NCI-H69 (cell line): ENCODE measurements around the gene CDH24.

ENCODE experiments used
- DNase-seq: peaks from one replicate; lab custom pipeline; 2025; lab: John Stamatoyannopoulos, UW

Gene CDH24

DNA sequence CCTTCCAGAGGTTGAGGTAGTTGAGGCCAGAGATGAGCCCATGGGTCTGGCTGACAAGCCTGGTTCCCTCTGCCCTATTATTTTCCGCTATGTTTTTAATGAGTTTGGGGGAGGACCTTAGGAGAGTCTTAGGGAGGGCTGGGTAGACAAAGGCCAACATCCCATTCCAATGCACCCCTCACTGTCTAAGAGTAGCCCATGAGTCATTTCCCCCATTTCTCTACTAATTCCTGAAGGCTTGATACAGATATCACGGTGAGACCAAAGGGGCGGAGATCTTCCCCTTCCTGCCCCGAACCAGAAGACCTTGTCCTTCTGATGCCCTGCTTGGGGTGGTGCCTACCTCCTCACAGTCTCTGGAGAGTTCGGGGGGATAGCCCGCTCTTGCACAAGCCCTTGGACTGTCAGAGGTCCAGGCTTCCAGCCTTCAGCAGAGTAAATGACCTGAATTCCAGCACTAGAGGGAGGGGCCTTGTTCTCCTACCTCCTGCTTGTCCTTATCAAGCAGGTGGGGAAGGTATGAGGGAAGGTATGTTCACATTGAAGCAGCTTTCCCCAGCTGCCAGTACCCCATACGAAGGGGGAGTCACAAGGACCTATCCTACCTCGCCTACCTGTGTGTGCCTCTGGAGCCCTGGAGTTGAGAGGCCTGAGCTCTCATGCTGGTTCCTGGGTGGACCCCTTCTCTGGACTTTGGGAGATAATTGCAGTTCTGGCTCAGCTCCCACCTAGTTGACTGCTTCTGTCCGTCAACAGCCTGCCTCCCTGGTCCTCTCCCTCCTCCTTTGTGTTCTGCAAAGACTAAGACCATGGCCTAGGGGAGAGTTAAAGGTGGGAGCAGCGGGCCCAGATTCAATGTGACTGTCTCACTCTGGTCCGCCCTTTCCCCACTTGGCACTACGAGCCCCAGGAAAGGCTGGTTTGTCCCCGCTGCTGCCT lies 11.6 kb downstream of the CDH24 start:
- no peak for DNase-seq

DNA sequence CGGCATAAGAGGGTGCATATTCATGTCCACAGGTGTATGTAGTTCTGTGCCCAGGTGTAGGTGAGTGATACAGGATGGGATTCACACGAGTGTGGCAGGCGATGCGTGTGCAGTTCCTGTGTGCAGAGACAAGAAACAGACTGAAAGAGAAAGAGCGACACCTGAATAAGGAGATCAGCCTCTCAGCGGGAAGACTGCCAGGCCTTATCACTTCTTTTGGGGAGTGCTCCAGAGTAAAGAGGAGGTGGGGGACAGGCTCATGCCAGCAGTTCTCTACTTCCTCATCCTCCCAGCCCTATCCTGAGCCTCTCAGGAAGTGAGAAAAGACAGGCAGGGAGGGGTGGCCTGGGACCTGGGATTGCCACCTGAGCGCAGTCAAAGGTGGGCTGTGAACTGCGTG lies 12.5 kb downstream of the CDH24 start:
- DNase-seq: no peak

DNA sequence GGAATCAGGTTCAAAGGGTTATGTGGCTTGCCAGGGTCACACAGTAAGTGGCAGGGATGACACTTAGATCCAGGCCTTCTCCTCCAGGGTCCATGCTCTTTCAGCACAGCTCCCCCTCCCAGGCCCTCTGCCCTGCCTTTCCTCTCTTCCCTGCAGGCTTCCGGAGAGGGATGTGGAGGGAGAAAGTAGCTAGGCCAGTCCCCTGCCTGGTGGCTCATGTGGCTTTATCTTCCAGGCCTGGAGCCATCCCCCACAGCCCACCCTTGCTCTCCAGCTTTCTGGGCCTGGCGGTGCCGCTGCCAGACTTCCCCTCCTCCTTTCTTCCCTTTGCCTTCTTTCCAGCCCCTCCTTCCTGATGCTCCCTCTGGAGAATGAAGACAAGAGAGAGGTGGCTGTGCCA lies 13.6 kb downstream of the CDH24 start:
- DNase-seq: no peak

DNA sequence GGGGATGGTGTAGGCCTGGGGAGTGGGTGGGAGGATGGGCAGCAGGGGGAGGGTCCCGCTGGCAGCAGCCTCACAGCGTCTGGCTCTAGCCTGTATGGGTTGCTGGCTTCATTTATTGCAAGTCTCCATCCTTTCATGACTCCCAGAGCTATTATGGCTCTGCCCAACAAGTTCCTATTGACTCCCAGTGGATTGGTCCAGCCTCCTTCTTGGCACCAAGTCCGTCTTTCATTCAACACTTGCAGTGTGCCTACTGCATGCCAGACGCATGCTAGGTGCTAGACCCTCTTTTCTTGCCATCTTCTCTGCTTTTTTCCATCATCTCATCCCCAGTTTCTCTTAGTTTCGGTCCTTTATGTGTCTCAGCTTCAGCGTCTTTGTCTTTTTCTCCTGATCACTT lies 14.2 kb downstream of the CDH24 start:
- no peak for DNase-seq

DNA sequence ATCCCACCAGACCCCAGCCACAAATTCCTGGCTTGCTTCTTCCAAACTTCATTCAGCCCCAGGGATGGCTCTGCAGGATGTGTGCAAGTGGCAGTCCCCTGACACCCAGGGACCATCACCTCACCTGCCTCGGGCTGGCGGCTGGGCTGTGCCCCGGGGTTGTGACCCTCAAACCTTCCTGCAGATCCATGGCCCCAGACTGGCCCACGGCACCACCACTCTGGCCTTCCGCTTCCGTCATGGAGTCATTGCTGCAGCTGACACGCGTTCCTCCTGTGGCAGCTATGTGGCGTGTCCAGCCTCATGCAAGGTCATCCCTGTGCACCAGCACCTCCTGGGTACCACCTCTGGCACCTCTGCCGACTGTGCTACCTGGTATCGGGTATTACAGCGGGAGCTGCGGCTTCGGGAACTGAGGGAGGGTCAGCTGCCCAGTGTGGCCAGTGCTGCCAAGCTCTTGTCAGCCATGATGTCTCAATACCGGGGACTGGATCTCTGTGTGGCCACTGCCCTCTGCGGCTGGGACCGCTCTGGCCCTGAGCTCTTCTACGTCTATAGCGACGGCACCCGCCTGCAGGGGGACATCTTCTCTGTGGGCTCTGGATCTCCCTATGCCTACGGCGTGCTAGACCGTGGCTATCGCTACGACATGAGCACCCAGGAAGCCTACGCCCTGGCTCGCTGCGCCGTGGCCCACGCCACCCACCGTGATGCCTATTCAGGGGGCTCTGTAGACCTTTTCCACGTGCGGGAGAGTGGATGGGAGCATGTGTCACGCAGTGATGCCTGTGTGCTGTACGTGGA lies 15.0 kb downstream of the CDH24 start, which contains the start of gene PSMB11:
Gene PSMB11 (plus strand): TSS at position 51 of the 804 bp plus-strand sequence. CDS start 14 bp downstream, at position 65.
- DNase-seq: no peak

DNA sequence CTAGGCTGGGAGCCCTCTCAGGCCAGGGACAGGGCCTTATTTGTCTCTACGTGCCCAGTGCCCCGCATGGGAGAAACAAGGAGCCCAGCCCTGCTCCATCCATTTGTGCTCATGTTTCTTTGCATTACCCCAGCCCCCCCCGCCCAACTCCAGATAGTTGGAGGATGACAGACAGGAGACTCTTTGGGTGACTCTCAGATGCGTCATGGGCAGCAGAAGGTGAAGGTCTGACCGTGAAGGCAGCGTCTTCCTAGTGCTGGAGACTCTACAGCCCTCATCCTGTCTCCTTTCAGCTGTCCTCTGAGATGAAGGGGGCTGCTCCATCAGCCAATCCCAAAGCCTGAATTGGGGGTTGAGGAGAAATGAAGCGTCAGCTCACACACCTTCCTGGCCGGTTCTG lies 15.6 kb downstream of the CDH24 start:
- DNase-seq: no peak

DNA sequence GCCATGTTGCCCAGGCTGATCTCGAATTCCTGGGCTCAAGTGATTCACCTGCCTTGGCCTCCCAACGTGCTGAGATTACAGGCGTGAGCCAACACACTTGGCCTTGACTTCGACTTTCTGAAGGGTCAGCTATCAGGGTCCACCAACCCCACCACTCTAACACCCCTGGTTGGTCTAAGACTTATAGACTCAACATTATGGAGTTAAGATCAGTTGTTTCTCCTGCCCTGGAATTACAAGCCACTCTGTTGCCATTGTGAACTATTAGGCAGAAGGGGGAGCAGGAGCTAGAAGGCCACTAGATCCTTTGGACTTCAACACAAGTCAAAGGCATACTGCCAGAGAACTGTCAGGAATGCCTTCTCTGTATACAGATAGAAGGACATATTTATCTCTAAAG lies 17.2 kb downstream of the CDH24 start:
- DNase-seq: no peak

DNA sequence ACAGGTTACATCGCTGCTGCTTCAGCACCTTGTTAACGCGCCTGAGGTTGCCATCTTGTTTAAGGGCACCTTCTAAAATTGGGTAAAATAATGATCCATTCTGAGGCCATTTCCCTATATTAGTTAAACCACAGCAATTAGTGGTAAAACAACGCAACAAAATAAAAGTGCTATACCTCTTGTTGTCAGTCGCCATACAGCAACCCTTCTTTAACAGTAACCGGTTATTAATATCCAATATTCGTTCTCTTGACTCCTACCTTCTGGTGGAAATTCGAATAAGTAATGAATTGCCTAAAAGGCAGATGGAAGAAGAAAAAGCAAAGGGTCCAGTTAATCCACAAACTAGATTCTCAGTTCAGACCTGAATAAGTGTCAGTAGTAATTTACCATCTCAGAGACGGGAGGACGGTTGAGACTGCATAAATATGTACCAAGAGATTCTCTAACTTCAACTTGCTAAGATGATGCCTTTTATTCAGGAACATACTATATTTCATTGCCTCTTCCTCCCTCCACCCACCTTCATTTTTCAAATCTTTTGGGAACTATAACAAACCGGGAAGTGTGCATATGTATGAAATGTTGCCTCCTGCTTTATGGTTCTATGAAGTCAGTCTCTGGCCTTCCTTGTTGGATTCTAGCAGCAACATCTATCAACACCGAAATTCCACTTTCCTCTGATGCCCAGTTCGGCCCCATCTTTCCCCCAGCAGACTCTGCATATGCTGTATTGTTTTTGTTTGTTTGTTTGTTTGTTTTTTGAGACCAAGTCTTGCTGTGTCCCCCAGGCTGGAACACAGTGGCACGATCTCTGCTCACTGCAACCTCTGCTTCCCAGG lies 21.8 kb downstream of the CDH24 start:
- DNase-seq: no peak

DNA sequence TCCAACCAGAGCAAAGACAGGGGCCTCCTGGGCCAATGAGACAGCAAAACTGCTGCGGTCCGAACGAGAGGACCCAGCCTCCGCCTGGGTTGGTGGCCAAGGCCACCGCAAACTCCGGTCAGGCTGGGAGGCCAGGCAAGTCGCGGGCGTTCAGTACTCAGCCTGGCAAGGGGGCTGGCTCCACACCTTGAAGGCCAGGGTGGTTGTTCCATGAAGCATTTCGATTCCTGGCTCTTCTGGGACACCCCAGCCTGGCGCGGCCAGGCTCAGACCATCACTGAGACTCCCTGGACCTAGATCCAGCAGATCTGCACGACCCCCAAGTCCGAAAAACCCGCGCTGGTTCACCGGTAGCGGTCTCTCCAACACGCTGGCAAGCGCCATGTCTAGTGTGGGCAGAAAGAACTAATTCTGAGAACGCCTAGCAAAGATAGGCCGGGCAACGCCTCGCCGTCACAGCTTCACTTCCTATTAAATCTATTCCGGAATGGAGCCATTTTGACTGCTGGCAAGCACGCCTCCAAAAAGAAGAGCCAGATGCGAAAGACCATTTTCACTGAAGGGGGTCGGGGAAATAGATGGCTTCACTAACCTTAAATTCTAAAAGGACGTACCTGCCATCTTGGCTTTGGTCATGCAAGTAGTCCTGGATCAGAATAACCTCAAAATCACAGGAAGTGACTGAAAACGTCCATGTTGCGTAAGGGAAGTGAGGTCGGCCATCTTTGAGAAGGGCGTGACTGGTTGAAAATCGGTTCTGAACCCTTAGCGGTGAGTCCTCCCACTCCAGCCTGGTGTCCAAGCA lies 22.6 kb downstream of the CDH24 start, which contains the start of gene PSMB5:
Gene PSMB5 (minus strand): TSS at position 403 of the 805 bp plus-strand sequence. CDS start 19 bp downstream, at position 384.
- no peak for DNase-seq

DNA sequence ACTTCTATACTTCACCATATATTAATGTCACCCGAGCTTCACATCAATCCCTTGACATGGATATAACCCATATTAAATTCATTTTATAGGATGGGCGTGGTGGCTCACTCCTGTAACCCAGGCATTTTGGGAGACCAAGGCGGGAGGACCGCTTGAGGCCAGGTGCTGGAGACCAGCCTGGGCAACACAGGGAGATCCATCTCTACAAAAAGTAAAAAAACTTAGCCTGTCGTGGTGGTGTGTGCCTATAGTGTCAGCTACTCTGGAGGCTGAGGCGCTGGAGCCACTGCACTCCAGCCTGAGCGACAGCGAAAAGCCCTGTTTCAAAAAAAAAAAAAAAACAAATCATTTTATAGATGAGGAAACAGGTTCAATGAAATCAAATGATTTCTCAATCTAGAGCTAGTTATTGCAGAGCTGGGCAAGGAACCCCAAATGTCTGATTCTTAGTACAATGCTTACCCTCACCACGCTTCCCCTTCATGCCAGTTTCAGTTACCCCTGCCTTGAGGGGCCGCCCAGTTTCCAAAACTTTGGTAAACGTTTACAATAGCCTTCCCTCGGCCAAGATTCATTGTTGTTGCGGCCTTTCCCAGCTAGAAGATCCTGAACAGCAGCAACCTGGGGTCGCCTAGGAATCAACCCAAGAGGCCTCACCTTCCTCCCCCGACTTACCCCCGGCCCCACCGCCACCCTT lies 23.4 kb downstream of the CDH24 start:
- no peak for DNase-seq

DNA sequence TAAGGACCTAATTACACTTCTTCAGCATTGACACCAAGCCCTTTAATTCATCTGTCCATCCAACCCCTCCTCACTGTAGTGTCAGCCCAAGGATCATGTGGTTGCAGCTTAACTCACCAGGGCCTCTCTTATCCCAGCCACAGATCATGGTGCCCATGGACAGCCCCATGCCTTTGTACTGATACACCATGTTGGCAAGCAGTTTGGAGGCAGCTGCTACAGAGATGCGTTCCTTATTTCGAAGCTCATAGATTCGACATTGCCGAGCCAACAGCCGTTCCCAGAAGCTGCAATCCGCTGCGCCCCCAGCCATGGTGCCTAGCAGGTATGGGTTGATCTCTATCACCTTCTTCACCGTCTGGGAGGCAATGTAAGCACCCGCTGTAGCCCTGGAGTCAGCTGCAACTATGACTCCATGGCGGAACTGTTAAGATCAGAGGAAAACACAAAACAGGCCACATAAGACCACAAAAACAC lies 24.0 kb downstream of the CDH24 start:
- no peak for DNase-seq

DNA sequence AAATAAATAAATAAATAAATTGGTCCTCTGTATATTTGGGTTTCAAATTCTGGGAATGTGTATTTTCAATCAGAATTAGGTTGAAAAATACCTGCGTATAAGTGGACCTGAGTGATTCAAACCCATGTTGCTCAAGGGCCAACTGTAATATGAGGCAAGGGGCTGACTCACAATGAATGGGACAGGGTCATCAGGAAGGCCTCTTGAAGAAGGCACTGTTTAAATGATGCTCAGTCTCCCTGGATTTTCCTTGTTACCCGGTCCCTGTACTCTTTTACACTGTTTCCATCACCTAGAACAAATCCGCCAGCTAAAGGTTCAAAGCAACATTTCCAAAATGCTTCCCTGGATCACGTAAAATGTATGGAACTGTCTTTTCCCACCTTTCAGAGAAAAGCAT lies 26.4 kb downstream of the CDH24 start:
- no peak for DNase-seq

DNA sequence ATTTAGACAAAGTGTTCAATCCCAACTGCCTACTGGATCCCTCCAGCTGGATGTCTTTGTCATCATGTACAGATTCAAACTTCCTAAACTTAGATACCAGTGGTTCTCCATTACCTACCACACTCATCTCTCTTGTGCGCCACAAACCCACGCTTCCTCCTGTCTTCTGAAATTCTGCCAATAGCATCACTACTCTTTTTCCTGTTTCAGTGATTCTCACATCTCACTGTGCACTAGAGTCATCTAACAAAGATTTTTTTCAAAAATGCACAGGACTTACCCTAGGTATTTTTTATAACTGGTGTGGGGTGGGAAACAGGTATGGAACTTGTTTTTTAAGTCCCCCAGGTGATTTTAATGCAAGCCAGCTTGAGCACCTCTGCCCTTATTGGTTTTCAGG lies 28.5 kb downstream of the CDH24 start:
- DNase-seq: no peak

DNA sequence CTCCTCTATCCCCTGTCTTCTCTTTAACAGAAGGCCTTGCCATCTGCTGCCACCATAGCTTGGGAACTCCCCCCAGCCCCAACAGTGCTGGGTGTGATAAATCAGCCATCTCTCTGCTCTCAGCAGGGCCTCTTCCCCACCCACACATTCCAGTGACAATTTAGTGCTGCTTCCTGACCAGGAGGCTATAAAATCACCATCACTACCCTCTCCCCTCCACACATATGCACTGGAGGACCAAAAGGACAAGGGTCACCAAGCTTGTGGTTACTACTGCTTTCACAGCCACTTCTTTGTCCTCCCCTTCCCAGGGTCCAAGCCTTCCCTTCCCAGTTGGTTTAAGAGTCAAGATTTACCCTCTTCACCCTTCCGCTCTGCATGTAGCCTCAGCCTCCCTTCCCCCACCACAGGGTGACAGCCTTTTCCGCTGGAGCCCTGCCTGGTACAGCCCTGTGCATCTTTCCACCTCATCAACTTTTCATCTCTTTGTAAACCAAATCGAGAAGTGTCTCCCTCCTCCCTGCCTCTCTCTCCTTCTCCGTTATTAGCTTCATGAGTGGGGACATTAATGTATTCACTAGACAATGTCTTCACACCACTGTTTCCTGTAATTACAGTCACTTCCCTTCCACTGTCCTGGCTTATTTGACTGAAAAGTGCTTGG lies 32.0 kb downstream of the CDH24 start:
- peak; percentile 88 for DNase-seq

DNA sequence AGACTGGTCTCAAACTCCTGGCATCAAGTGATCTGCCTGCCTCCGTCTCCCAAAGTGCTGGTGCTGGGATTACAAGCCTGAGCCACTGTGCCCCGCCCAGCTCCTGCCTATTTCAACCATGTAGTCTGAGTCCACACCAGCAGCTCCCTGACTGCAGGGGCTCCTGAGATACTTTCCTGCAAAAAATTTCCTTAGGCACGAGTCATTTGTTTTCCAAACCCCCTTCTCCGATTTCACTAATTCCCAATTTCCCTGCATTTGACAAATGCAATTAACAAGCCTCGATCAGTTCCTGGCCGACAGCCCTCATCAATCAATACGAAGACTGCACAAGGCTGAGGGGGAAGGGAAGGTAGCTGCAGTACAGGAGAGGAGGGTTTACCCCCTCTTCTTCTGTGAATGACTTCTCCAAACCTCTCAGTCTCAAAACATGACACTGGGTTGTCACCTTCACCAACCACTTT lies 32.7 kb downstream of the CDH24 start:
- DNase-seq: peak; percentile 86

DNA sequence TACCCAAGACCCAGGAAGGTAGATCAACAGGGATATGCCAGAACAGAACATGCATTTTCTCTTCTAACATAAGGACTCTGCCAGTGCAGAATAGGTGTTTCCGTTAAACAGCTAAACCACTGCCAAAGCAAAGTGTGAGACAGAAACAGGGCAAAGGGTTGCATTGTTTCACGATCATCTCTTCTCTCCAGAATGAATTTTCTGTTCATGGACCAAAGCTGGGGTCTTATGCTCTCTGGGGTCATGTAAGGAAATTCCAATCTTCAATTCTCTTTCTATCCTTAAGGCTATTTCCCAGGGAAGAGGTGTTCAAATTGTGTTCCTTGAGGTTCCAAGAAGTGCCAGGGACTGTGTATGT lies 33.5 kb downstream of the CDH24 start:
- DNase-seq: no peak

DNA sequence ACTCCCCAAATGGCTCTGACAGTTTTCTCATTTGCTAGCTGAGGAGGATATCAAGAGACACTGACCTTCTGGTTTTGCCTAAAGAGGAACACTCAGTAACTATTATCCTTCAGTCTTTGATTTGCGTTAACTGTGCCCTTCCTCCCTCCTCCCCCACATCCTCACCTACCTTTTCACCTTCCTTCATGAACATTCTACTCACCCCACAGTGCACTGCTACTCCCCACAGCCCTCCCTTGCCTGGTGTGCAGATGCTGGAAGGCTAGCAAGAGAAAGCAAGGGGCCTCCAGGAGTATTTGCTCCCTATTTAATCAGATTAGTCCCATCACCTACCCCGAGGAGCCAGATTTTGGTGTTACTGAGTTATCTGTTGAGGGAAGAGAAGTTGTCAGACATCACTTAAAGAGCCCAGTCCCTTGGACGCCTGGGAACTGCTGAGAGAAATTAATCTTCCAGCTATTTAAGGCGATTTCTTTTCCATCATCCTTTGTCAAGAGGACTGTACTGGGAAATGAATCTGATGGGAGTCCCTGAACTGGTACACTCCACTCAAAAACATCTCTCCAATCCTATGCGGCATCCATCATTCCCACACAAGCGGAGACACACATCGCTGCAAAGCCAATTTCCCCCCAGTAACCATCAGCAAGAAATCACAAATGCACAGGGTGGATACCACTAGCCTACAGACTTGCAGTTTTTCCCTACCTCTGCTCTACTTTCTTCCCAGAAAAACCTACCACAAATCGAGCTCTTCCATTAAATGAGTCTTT lies 34.1 kb downstream of the CDH24 start:
- no peak for DNase-seq

DNA sequence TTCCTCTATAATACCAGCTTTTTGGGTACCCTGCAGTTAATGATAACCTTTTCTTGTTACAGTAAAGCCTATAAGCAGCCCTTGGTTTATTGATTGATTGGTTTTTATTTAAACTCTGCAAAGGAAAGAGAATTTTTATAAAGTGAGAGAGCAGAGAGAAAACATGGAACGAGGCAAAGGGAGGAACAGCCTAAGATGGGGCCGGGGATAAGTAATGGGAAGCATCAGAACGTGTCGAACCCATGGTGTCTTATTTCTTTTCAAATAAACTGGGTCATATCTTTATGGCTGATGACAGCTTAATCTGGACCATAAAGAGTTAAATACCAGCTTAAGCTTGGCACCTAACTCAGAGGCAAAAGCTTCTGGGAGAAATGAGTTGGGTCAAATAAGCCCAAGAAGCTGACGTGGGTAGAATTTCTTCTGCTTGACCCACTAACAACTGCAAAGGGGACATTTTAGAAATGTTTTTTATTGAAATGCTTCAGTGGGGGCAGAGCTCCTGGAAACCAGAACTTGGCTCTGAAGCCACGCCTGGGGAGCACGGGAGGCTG lies 35.4 kb downstream of the CDH24 start:
- no peak for DNase-seq

DNA sequence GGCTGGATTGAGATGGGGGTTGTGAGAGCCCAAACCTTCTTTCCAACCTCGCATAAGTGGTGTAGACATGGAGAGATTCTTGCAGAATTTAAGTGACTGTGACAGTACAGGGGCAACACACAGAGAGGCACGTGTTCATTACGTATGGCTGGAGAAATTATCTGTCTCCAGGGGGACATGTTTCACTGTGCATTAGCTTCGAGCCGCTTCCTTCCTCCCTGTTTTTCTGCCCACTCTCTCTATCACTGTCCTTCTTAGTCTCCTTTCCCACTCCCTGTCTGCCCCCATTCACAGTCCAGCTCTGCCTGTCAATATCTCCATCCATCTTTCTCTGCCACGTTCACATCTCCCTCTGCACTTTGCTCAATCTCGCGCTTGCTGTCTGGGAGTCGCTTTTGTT lies 35.9 kb downstream of the CDH24 start:
- no peak for DNase-seq
